MM.1S (cell line): ENCODE measurements around the gene SIGLEC5.
"Not testable (repeated sequence)": the region's sequence is repeated elsewhere in the genome, so short reads cannot be mapped to it uniquely, and the experiment has no call there.

Experiments used
- DNase-seq: peaks from one replicate; pipeline ENCODE4 v3.0.0-alpha.2; 2015
- H2AFZ ChIP-seq: fragments of 300-600 bp; sonication (generic); 2 replicates; pipeline ENCODE4 v1.6.0; 2016; ENCODE audit warnings: antibody characterized with exemption, low read length
- H3F3A ChIP-seq: fragments of 300-600 bp; sonication (generic); 2 replicates; pipeline ENCODE4 v1.6.1; 2016; ENCODE audit warnings: mild to moderate bottlenecking, antibody characterized with exemption, low read length, moderate library complexity, mixed read lengths; ENCODE audit not compliant: insufficient read depth
- H3K27ac ChIP-seq: fragments of 300-600 bp; sonication (generic); 2 replicates; pipeline ENCODE4 v1.5.1; 2016; ENCODE audit warnings: mild to moderate bottlenecking, low read length
- H3K27me3 ChIP-seq: fragments of 300-600 bp; sonication (generic); replicated peaks from 2 replicates; pipeline ENCODE4 v1.6.0; 2016; ENCODE audit warnings: low read length; ENCODE audit not compliant: insufficient read depth
- H3K36me3 ChIP-seq: fragments of 300-600 bp; sonication (generic); replicated peaks from 2 replicates; pipeline ENCODE4 v1.6.1; 2016; ENCODE audit warnings: mild to moderate bottlenecking, low read length, mixed read lengths; ENCODE audit not compliant: insufficient read depth
- H3K4me1 ChIP-seq: fragments of 300-600 bp; sonication (generic); 2 replicates; pipeline ENCODE4 v1.6.1; 2016; ENCODE audit warnings: low read length, mixed read lengths
- H3K4me2 ChIP-seq: fragments of 300-600 bp; sonication (generic); 2 replicates; pipeline ENCODE4 v1.6.0; 2016; ENCODE audit warnings: low read depth, low read length
- H3K4me3 ChIP-seq: fragments of 300-600 bp; sonication (generic); 2 replicates; pipeline ENCODE4 v1.5.1; 2016; ENCODE audit warnings: low read length, mixed read lengths
- H3K79me2 ChIP-seq: fragments of 300-600 bp; sonication (generic); 2 replicates; pipeline ENCODE4 v1.6.1; 2016; ENCODE audit warnings: mixed run types, low read length, mixed read lengths
- H3K9ac ChIP-seq: fragments of 300-600 bp; sonication (generic); 2 replicates; pipeline ENCODE4 v1.6.1; 2016; ENCODE audit warnings: low read length, mixed read lengths
- H3K9me2 ChIP-seq: fragments of 300-600 bp; sonication (generic); replicated peaks from 2 replicates; pipeline ENCODE4 v1.6.1; 2016; ENCODE audit warnings: mild to moderate bottlenecking, low read length, mixed read lengths; ENCODE audit not compliant: insufficient read depth
- H3K9me3 ChIP-seq: fragments of 300-600 bp; sonication (generic); replicated peaks from 2 replicates; pipeline ENCODE4 v1.6.1; 2016; ENCODE audit warnings: mild to moderate bottlenecking, low read length, mixed read lengths; ENCODE audit not compliant: insufficient read depth
- H4K20me1 ChIP-seq: fragments of 300-600 bp; sonication (generic); 2 replicates; pipeline ENCODE4 v1.6.1; 2016; ENCODE audit warnings: mild to moderate bottlenecking, low read length, moderate library complexity, mixed read lengths; ENCODE audit not compliant: insufficient read depth
- CTCF ChIP-seq: fragments of 300-600 bp; sonication (generic); IDR thresholded peaks from 2 replicates; pipeline ENCODE4 v1.5.1; 2016; ENCODE audit warnings: antibody characterized with exemption, low read length, mixed read lengths
- EZH2 ChIP-seq: fragments of 300-600 bp; sonication (generic); optimal IDR thresholded peaks from 2 replicates; pipeline ENCODE3; 2017; ENCODE audit warnings: low read depth, mild to moderate bottlenecking, antibody characterized with exemption, low read length, mixed read lengths
- EZH2phosphoT487 ChIP-seq: fragments of 300-600 bp; sonication (generic); IDR thresholded peaks from 2 replicates; pipeline ENCODE4 v1.6.1; 2018; ENCODE audit warnings: antibody characterized with exemption, low read length

The SIGLEC5 gene

GRCh38 chr19:51647318-51647717 lies 17.1 kb upstream of the SIGLEC5 start:
- Histone ChIP-seq H3K4me3 (no peak overlapping the region), H3K27ac (no peak overlapping the region), H4K20me1 (no peaks in the 10 kb centered on the region), H3K79me2 (no peaks in the 10 kb centered on the region), H3K27me3 (no peaks in the 10 kb centered on the region; the same call in 1 of the 2 replicates), H3K36me3 (no peaks in the 10 kb centered on the region), H3K9ac (no peak overlapping the region), H3K9me3 (no peaks in the 10 kb centered on the region), H2AFZ (no peak overlapping the region), H3K4me2 (no peak overlapping the region), H3F3A (no peaks in the 10 kb centered on the region), H3K4me1 (no peaks in the 10 kb centered on the region), H3K9me2 (no peaks in the 10 kb centered on the region)
- DNase-seq: no peak
- TF ChIP-seq EZH2 (no peak), EZH2phosphoT487 (no peak), CTCF (no peak)

GRCh38 chr19:51646730-51647129 lies 16.5 kb upstream of the SIGLEC5 start, which contains the start of gene SIGLEC14:
SIGLEC14 (minus strand) TSS chr19:51646825; CDS start chr19:51646759, 66 bp downstream.
- not testable (repeated sequence) for H3K4me3 ChIP-seq

DNA sequence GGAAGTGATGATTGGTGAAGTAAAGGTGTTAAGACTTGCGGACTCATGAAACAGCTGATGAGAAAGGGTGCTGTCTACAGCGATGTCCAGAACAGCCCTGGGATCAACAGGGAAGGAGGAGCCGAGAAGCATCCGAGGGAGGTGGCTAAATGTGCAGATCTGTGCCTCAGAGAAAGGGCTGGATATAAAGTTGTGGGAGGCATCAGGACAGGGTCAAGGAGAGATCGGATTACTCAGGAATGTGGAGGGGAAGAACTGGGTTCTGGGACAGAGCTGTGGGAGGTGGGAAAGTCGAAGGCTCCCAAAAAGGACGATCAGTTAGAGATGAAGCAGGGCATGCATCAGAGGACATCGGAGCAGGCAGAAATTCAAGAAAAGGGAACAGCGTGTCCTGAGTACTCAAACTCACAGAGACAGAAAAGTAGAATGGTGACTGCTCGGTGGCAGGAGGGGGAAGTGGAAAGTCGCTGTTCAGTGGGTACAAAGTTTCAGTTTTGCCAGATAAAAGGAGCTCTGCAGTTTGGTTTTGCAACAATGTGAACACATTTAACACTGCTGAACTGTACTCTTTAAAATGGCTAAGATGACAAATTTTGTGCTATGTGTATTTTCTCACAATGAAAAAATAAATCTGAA lies 14.6 kb upstream of the SIGLEC5 start:
- H3K79me2 ChIP-seq: no peaks in the 10 kb centered on the region
- no peak overlapping the region for H2AFZ ChIP-seq
- no peak overlapping the region for H3K4me2 ChIP-seq
- no peaks in the 10 kb centered on the region; the same call in 1 of the 2 replicates for H3K27me3 ChIP-seq
- no peak for TF ChIP-seq EZH2
- no peak for TF ChIP-seq CTCF
- TF ChIP-seq EZH2phosphoT487: no peak
- no peaks in the 10 kb centered on the region for H3K9me3 ChIP-seq
- H3K27ac ChIP-seq: no peak overlapping the region
- no peak overlapping the region for H3K4me3 ChIP-seq
- no peaks in the 10 kb centered on the region for H3K4me1 ChIP-seq
- no peaks in the 10 kb centered on the region for H3K36me3 ChIP-seq
- H3K9ac ChIP-seq: no peak overlapping the region
- H4K20me1 ChIP-seq: no peaks in the 10 kb centered on the region
- no peaks in the 10 kb centered on the region for H3F3A ChIP-seq
- H3K9me2 ChIP-seq: no peaks in the 10 kb centered on the region
- DNase-seq: no peak

More at GRCh38 chr19:51646730-51647129, 16.5 kb upstream of the SIGLEC5 start, which contains the start of gene SIGLEC14:
- not testable (repeated sequence) for H3K79me2 ChIP-seq, H3K9me2 ChIP-seq, H3K4me1 ChIP-seq, H3F3A ChIP-seq, DNase-seq, H3K4me2 ChIP-seq, H3K27ac ChIP-seq, H2AFZ ChIP-seq, H3K9me3 ChIP-seq, H3K36me3 ChIP-seq, H3K9ac ChIP-seq, H3K27me3 ChIP-seq, H4K20me1 ChIP-seq

DNA sequence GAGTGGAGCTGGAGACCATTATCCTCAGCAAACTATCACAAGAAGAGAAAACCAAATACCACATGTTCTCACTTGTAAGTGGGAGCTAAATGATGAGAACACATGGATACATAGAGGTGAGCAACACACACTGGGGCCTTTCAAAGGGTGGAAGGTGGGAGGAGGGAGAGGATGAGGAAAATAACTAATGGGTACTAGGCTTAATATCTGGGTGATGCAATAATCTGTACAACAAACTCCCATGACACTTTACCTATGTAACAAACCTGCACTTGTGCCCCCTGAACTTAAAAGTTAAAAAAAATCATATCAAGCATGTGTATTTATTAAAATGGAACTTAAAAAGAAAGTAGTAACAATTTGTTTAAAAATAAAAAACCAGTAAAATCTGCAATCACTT lies 11.4 kb upstream of the SIGLEC5 start:
- H3K9me3 ChIP-seq: no peaks in the 10 kb centered on the region
- H3K9me2 ChIP-seq: no peaks in the 10 kb centered on the region
- no peaks in the 10 kb centered on the region for H3K27me3 ChIP-seq
- TF ChIP-seq EZH2phosphoT487 (no peak), EZH2 (no peak), CTCF (no peak)
- no peak overlapping the region for H2AFZ ChIP-seq
- DNase-seq: no peak
- no peaks in the 10 kb centered on the region for H3K4me1 ChIP-seq
- no peaks in the 10 kb centered on the region for H3K79me2 ChIP-seq
- no peak overlapping the region for H3K4me3 ChIP-seq
- H3K9ac ChIP-seq: no peak overlapping the region
- no peak overlapping the region for H3K4me2 ChIP-seq
- no peaks in the 10 kb centered on the region for H3F3A ChIP-seq
- no peaks in the 10 kb centered on the region for H4K20me1 ChIP-seq
- H3K36me3 ChIP-seq: no peaks in the 10 kb centered on the region
- no peak overlapping the region for H3K27ac ChIP-seq
